H1 (cell line): ENCODE data around the gene PRPF40B. TPM values are rescaled to one million over a fixed set of nuclear protein-coding genes. Genes with fewer than 3 reads are reported as not detected.
A peak's percentile ranks its signal among the peaks of the same experiment; 100 is the strongest.

Experiments used
- CTCF ChIA-PET: fragments of 300-600 bp; sonication (Branson Sonifier 250); formaldehyde crosslinking; loops from one replicate; lab custom pipeline; 2021; ENCODE audit not compliant: partially characterized antibody; lab: Charles Lee
- POLR2A ChIA-PET: fragments of 300-600 bp; sonication (Branson Sonifier 250); formaldehyde crosslinking; loops from one replicate; lab custom pipeline; 2021; ENCODE audit warnings: inconsistent platforms; ENCODE audit not compliant: partially characterized antibody; lab: Charles Lee
- DNase-seq, 2 experiments: peaks; one replicate each; pipeline versions ENCODE4 v3.0.0 to v3.0.0-alpha.2; 2010 to 2022; ENCODE audit warnings: low spot score in 2 of 2, low read depth in 1 of 2, mixed read lengths in 1 of 2
- FAIRE-seq: peaks from 2 replicates; lab custom pipeline; 2011; peaks lifted over from hg19 to GRCh38; lab: Jason Lieb, UNC
- H2AFZ ChIP-seq: 2 replicates; pipeline ENCODE4 v1.8.1; 2012; ENCODE audit warnings: low read length, inconsistent platforms
- H2AK5ac ChIP-seq: 2 replicates; pipeline ENCODE4 v1.6.1; 2013; ENCODE audit warnings: low read depth, low read length
- H2BK120ac ChIP-seq: replicated peaks from 2 replicates; pipeline ENCODE3; 2013; ENCODE audit warnings: low read depth, low read length, inconsistent platforms
- H2BK12ac ChIP-seq: 2 replicates; pipeline ENCODE4 v1.6.1; 2013; ENCODE audit warnings: low read depth, low read length
- H2BK15ac ChIP-seq: 2 replicates; pipeline ENCODE4 v1.6.1; 2013; ENCODE audit warnings: low read length
- H2BK20ac ChIP-seq: 2 replicates; pipeline ENCODE4 v1.6.1; 2013; ENCODE audit warnings: low read length
- H2BK5ac ChIP-seq: 2 replicates; pipeline ENCODE4 v1.6.1; 2013; ENCODE audit warnings: low read depth, low read length
- H3K14ac ChIP-seq: 2 replicates; pipeline ENCODE4 v1.6.1; 2013; ENCODE audit warnings: inconsistent platforms; ENCODE audit not compliant: insufficient read length
- H3K18ac ChIP-seq: 2 replicates; pipeline ENCODE4 v1.6.1; 2013; ENCODE audit warnings: low read length; ENCODE audit errors: extremely low read depth
- H3K23ac ChIP-seq: 2 replicates; pipeline ENCODE4 v1.6.1; 2013; ENCODE audit warnings: inconsistent platforms; ENCODE audit not compliant: insufficient read length
- H3K23me2 ChIP-seq: 2 replicates; pipeline ENCODE4 v1.6.1; 2013; ENCODE audit warnings: low read depth, low read length
- H3K27ac ChIP-seq: 2 replicates; pipeline ENCODE4 v1.6.1; 2011; ENCODE audit warnings: low read depth, low read length, inconsistent platforms
- H3K27me3 ChIP-seq, 4 experiments: replicated peaks in 1 of 4; 1 replicate in 1 of 4; 2 replicates in 3 of 4; pipeline versions ENCODE4 v1.6.1 to v1.8.1; 2011 to 2013; ENCODE audit warnings: low read length in 3 of 4, mild to moderate bottlenecking in 3 of 4, inconsistent platforms in 2 of 4, mixed read lengths in 2 of 4, moderate library complexity in 1 of 4; ENCODE audit not compliant: control insufficient read depth in 3 of 4, insufficient read depth in 3 of 4; ENCODE audit errors: extremely low read depth in 1 of 4
- H3K36me3 ChIP-seq, 4 experiments: 2 replicates each; pipeline versions ENCODE4 v1.6.1 to v1.8.1; 2011 to 2013; ENCODE audit warnings: mild to moderate bottlenecking in 4 of 4, low read length in 3 of 4, moderate library complexity in 2 of 4, control low read depth in 1 of 4, inconsistent platforms in 1 of 4; ENCODE audit not compliant: insufficient read depth in 4 of 4, control insufficient read depth in 2 of 4
- H3K4ac ChIP-seq: replicated peaks from 2 replicates; pipeline ENCODE3; 2013; ENCODE audit warnings: low read length, low read depth, mixed read lengths, inconsistent platforms; ENCODE audit not compliant: insufficient read length
- H3K4me1 ChIP-seq, 4 experiments: replicated peaks in 1 of 4; 1 replicate in 1 of 4; 2 replicates in 3 of 4; pipeline versions ENCODE4 v1.6.1 to v1.8.1; 2011 to 2013; ENCODE audit warnings: low read length in 3 of 4, inconsistent platforms in 2 of 4, mixed read lengths in 1 of 4; ENCODE audit not compliant: insufficient read depth in 4 of 4, control insufficient read depth in 3 of 4
- H3K4me2 ChIP-seq, 2 experiments: 2 replicates each; pipeline versions ENCODE4 v1.6.1 to v1.8.1; 2011 to 2013; ENCODE audit warnings: low read depth in 2 of 2, low read length in 2 of 2, control low read depth in 1 of 2, inconsistent platforms in 1 of 2, mild to moderate bottlenecking in 1 of 2; ENCODE audit not compliant: insufficient read depth in 1 of 2
- H3K4me3 ChIP-seq, 4 experiments: fragments of 200-600, 300-600 bp in 1 of 4; sonication (generic), shearing (Covaris generic), sonication (Bioruptor Twin) in 1 of 4; 2 replicates each; pipeline versions ENCODE4 v1.5.1 to v1.8.1; 2011 to 2016; ENCODE audit warnings: low read length in 4 of 4, low read depth in 3 of 4, control low read depth in 2 of 4, inconsistent platforms in 2 of 4, mild to moderate bottlenecking in 2 of 4, mixed read lengths in 1 of 4, moderate library complexity in 1 of 4; ENCODE audit not compliant: insufficient read depth in 2 of 4; ENCODE audit errors: extremely low read depth in 1 of 4
- H3K56ac ChIP-seq: replicated peaks from 2 replicates; pipeline ENCODE3; 2013; ENCODE audit warnings: low read depth, mild to moderate bottlenecking, mixed read lengths, low read length, inconsistent platforms; ENCODE audit not compliant: insufficient read length
- H3K79me1 ChIP-seq: 2 replicates; pipeline ENCODE4 v1.6.1; 2013; ENCODE audit warnings: low read depth, low read length, control low read depth
- H3K79me2 ChIP-seq, 2 experiments: 2 replicates each; pipeline versions ENCODE4 v1.6.1 to v1.8.1; 2012 to 2013; ENCODE audit warnings: low read length in 2 of 2, mild to moderate bottlenecking in 2 of 2, inconsistent platforms in 1 of 2; ENCODE audit not compliant: insufficient read depth in 2 of 2, control insufficient read depth in 1 of 2
- H3K9ac ChIP-seq, 4 experiments: replicated peaks in 1 of 4; 1 replicate in 1 of 4; 2 replicates in 3 of 4; pipeline versions ENCODE4 v1.6.1 to v1.8.1; 2011 to 2013; ENCODE audit warnings: low read depth in 3 of 4, low read length in 3 of 4, control low read depth in 2 of 4, mild to moderate bottlenecking in 2 of 4, moderate library complexity in 2 of 4, inconsistent platforms in 1 of 4; ENCODE audit errors: extremely low read depth in 1 of 4
- H3K9me3 ChIP-seq, 2 experiments: 2 replicates each; pipeline versions ENCODE4 v1.6.1 to v1.8.1; 2012 to 2013; ENCODE audit warnings: mild to moderate bottlenecking in 2 of 2, moderate library complexity in 2 of 2, control low read depth in 1 of 2, inconsistent platforms in 1 of 2, low read depth in 1 of 2, low read length in 1 of 2, mixed read lengths in 1 of 2; ENCODE audit not compliant: insufficient read depth in 2 of 2
- H4K20me1 ChIP-seq, 2 experiments: replicated peaks in 1 of 2; 2 replicates each; pipeline versions ENCODE3 to v1.8.1; 2011 to 2013; ENCODE audit warnings: inconsistent platforms in 2 of 2, low read length in 2 of 2, mild to moderate bottlenecking in 1 of 2; ENCODE audit not compliant: insufficient read depth in 2 of 2, control insufficient read depth in 1 of 2
- H4K5ac ChIP-seq: 2 replicates; pipeline ENCODE4 v1.6.1; 2013; ENCODE audit warnings: low read length, low read depth, mixed read lengths, inconsistent platforms; ENCODE audit not compliant: insufficient read length
- H4K8ac ChIP-seq: 2 replicates; pipeline ENCODE4 v1.8.0; 2013; ENCODE audit warnings: mild to moderate bottlenecking, moderate library complexity, low read length, inconsistent platforms; ENCODE audit not compliant: insufficient read depth; ENCODE audit errors: extremely low read depth
- H4K91ac ChIP-seq: replicated peaks from 2 replicates; pipeline ENCODE3; 2013; ENCODE audit warnings: low read length, mixed read lengths, inconsistent platforms; ENCODE audit not compliant: insufficient read length
- ATF2 ChIP-seq: IDR thresholded peaks from 2 replicates; pipeline ENCODE4 v1.6.1; 2012; ENCODE audit warnings: low read length, inconsistent platforms
- ATF3 ChIP-seq: IDR thresholded peaks from 2 replicates; pipeline ENCODE4 v1.6.1; 2011; ENCODE audit warnings: low read depth, mild to moderate bottlenecking, low read length; ENCODE audit not compliant: insufficient read depth
- CEBPB ChIP-seq: IDR thresholded peaks from 2 replicates; pipeline ENCODE4 v1.6.1; 2012; ENCODE audit warnings: low read depth, low read length
- EGR1 ChIP-seq: IDR thresholded peaks from 2 replicates; pipeline ENCODE4 v1.6.1; 2011; ENCODE audit warnings: low read depth, low read length, borderline replicate concordance
- EP300 ChIP-seq, 2 experiments: IDR thresholded peaks; 1 replicate in 1 of 2; 2 replicates in 1 of 2; pipeline ENCODE4 v1.6.1; 2011 to 2012; ENCODE audit warnings: low read depth in 2 of 2, low read length in 2 of 2, mild to moderate bottlenecking in 2 of 2, borderline replicate concordance in 1 of 2, inconsistent platforms in 1 of 2, moderate library complexity in 1 of 2
- EZH2 ChIP-seq: fragments of 200-600 bp; sonication (generic); IDR thresholded peaks from 2 replicates; pipeline ENCODE4 v1.7.1; 2012; ENCODE audit warnings: low read depth, mild to moderate bottlenecking, moderate library complexity, low read length, inconsistent platforms; ENCODE audit not compliant: severe bottlenecking
- SP4 ChIP-seq: IDR thresholded peaks from 2 replicates; pipeline ENCODE4 v1.6.1; 2012; ENCODE audit warnings: low read length, inconsistent platforms
- SUZ12 ChIP-seq: fragments of 200-600 bp; sonication (generic); IDR thresholded peaks from 2 replicates; pipeline ENCODE4 v1.6.1; 2012; ENCODE audit warnings: mild to moderate bottlenecking, inconsistent platforms, low read length, moderate library complexity, mixed read lengths
- TAF1 ChIP-seq: IDR thresholded peaks from 2 replicates; pipeline ENCODE4 v1.6.1; 2011; ENCODE audit warnings: mild to moderate bottlenecking, low read depth, low read length
- ZNF274 ChIP-seq: IDR thresholded peaks from 2 replicates; pipeline ENCODE4 v1.7.0; 2012; ENCODE audit warnings: low read length, borderline replicate concordance; ENCODE audit errors: extremely low read depth
- WGBS, 2 experiments: shearing (Covaris generic) in 1 of 2; methylation state at CpG; one replicate each; pipeline versions ENCODE4 v1.1.6 to v1.1.7; 2013 to 2015; ENCODE audit warnings: low lambda C conversion rate in 2 of 2, mixed read lengths in 2 of 2, inconsistent platforms in 1 of 2, low coverage in 1 of 2, missing lambda C conversion rate in 1 of 2; ENCODE audit not compliant: insufficient replicate concordance in 2 of 2, insufficient coverage in 1 of 2, insufficient read length in 1 of 2; ENCODE audit errors: extremely low coverage in 1 of 2, missing lambda C conversion rate in 1 of 2; 5-methylcytosine and 5-hydroxymethylcytosine counted together
- polyA plus RNA-seq, 7 experiments: library from polyadenylated mRNA; depleted of rRNA in 3 of 7; stranded (reverse) in 5 of 7; unstranded in 2 of 7; fragments of >200 nt in 5 of 7; fragments of 200-250 nt in 2 of 7; gene quantifications; 1 replicate in 5 of 7; 2 replicates in 1 of 7; 4 replicates in 1 of 7; pipeline versions ENCODE4 v1.2.1 to v1.2.3, GENCODE V29; 2011 to 2013; ENCODE audit warnings: missing spikeins in 2 of 7, mixed read lengths in 2 of 7
- total RNA-seq: library from RNA; stranded (reverse); fragmentation: NEBNext Ultra II Directional; extraction: Animal tissue kit (Norgen Biotek cat#: 25700); gene quantifications from 2 replicates; pipeline ENCODE4 v1.2.1, GENCODE V29; 2021

Gene PRPF40B
- total and polyA plus RNA-seq, 2 of the 8 experiments (the other 6 are each of a cell fraction or from before 2014, with no cell fraction given): 14.4 to 24.4 TPM

- peaks cover 2 to 14% of the 10 kb centered on the region in 2 experiments for H4K20me1 ChIP-seq
- H3K36me3 ChIP-seq: peaks cover 0 to 8% (median 0%) of the 10 kb centered on the region in 4 experiments; a peak in 2 of 8 replicates
- H3K23ac ChIP-seq: no peak overlapping the region
- H3K27me3 ChIP-seq: no peaks in the 10 kb centered on the region
- peaks cover 0 to 6% (median 4%) of the 10 kb centered on the region in 4 experiments; a peak in 4 of 7 replicates for H3K4me1 ChIP-seq
- POLR2A ChIA-PET: interaction anchor here (0.6 to 1.4 kb wide), 5 partner anchors 11 to 347 kb away, joined by 3 to 5 read pairs (median 3); partner anchors contain the start of gene TUBA1C
- DNase-seq (no peak), FAIRE-seq (no peak)
- no peak overlapping the region; the same call in 1 of the 2 replicates for H4K8ac ChIP-seq
- H4K5ac ChIP-seq: no peak overlapping the region
- H3K9ac ChIP-seq: no peak overlapping the region; a peak in 2 of 7 replicates
- H3K79me1 ChIP-seq: no peaks in the 10 kb centered on the region; the same call in 1 of the 2 replicates
- no peak overlapping the region for H4K91ac ChIP-seq
- H2AK5ac ChIP-seq: no peak overlapping the region; the same call in 1 of the 2 replicates
- H3K4ac ChIP-seq: no peak overlapping the region
- no peaks in the 10 kb centered on the region for H3K9me3 ChIP-seq
- H2BK120ac ChIP-seq: no peak overlapping the region
- no peak overlapping the region for H3K56ac ChIP-seq
- H3K4me2 ChIP-seq: no peak overlapping the region
- H2BK5ac ChIP-seq: no peak overlapping the region
- 0 out of 2 replicates have a peak overlapping the region, but pooled peaks have one; percentile 80 for H2BK20ac ChIP-seq
- H2BK12ac ChIP-seq: no peak overlapping the region
- no peak overlapping the region for H2AFZ ChIP-seq
- H3K27ac ChIP-seq: no peak overlapping the region
- H3K4me3 ChIP-seq: no peak overlapping the region
- H3K79me2 ChIP-seq: no peaks in the 10 kb centered on the region; a peak in 1 of 4 replicates
- H2BK15ac ChIP-seq: no peak overlapping the region
- CTCF ChIA-PET: interaction anchor here (0.6 to 10.8 kb wide), 16 partner anchors 8 to 487 kb away, joined by 3 to 171 read pairs (median 5); partner anchors contain the start of gene DNAJC22
- no peak overlapping the region for H3K18ac ChIP-seq
- H3K14ac ChIP-seq: no peak overlapping the region
- no peaks in the 10 kb centered on the region for H3K23me2 ChIP-seq
- 89% methylated on average over 13 of the region's 13 CpGs; no CpG with 5 or more reads in 1 of the 2 experiments for WGBS, 2 experiments
- TF ChIP-seq SUZ12 (no peak), EP300 (IDR thresholded peaks at IDR 0.05; ENCODE audit: borderline replicate concordance in 1 of 2, low read depth in 2 of 2, low read length in 2 of 2) (no peak), CEBPB (no peak), ATF2 (no peak), SP4 (no peak), TAF1 (no peak), EGR1 (no peak), ZNF274 (no peak), ATF3 (no peak), EZH2 (no peak)
Observed at GRCh38 chr12:49578471-49579112, 44.8 kb upstream of the PRPF40B start.
